Nephron progenitor cell (in vitro differentiated cells): Measurements from ENCODE around the gene RPL3.
A peak's percentile ranks its signal among the peaks of the same experiment; 100 is the strongest.

Experiments
- DNase-seq: peaks from one replicate; pipeline ENCODE4 v3.0.0; 2021
- H3K27ac Mint-ChIP-seq: 2 replicates; pipeline ENCODE4 v1.8.0; 2021; ENCODE audit warnings: mild to moderate bottlenecking, moderate library complexity, mixed read lengths
- H3K27me3 Mint-ChIP-seq: 2 replicates; pipeline ENCODE4 v1.8.0; 2021; ENCODE audit warnings: mild to moderate bottlenecking, low read depth, mixed read lengths; ENCODE audit not compliant: poor library complexity
- H3K36me3 Mint-ChIP-seq: 2 replicates; pipeline ENCODE4 v1.8.0; 2021; ENCODE audit warnings: low read depth, mixed read lengths
- H3K4me1 Mint-ChIP-seq: 2 replicates; pipeline ENCODE4 v1.8.0; 2021; ENCODE audit warnings: mixed read lengths
- H3K4me3 Mint-ChIP-seq: 2 replicates; pipeline ENCODE4 v1.8.0; 2021; ENCODE audit warnings: mild to moderate bottlenecking, moderate library complexity, mixed read lengths
- H3K9me3 Mint-ChIP-seq: 2 replicates; pipeline ENCODE4 v1.8.0; 2021; ENCODE audit warnings: mild to moderate bottlenecking, moderate library complexity, mixed read lengths
- CTCF ChIP-seq: fragments of 200-600 bp; sonication (generic); IDR thresholded peaks from 2 replicates; pipeline ENCODE4 v1.5.0; 2021; ENCODE audit warnings: antibody characterized with exemption

Gene RPL3

GRCh38 chr22:39312410-39312809 lies 7.0 kb downstream of the RPL3 start:
- peaks cover 67% of the 10 kb centered on the region for H3K36me3 Mint-ChIP-seq
- H3K27me3 Mint-ChIP-seq = peaks cover 7% of the 10 kb centered on the region
- DNase-seq = no peak
- no peaks in the 10 kb centered on the region for H3K9me3 Mint-ChIP-seq
- no peak for TF ChIP-seq CTCF
- H3K4me1 Mint-ChIP-seq = peaks cover 56% of the 10 kb centered on the region
- no peak overlapping the region for H3K27ac Mint-ChIP-seq
- no peak overlapping the region for H3K4me3 Mint-ChIP-seq

DNA sequence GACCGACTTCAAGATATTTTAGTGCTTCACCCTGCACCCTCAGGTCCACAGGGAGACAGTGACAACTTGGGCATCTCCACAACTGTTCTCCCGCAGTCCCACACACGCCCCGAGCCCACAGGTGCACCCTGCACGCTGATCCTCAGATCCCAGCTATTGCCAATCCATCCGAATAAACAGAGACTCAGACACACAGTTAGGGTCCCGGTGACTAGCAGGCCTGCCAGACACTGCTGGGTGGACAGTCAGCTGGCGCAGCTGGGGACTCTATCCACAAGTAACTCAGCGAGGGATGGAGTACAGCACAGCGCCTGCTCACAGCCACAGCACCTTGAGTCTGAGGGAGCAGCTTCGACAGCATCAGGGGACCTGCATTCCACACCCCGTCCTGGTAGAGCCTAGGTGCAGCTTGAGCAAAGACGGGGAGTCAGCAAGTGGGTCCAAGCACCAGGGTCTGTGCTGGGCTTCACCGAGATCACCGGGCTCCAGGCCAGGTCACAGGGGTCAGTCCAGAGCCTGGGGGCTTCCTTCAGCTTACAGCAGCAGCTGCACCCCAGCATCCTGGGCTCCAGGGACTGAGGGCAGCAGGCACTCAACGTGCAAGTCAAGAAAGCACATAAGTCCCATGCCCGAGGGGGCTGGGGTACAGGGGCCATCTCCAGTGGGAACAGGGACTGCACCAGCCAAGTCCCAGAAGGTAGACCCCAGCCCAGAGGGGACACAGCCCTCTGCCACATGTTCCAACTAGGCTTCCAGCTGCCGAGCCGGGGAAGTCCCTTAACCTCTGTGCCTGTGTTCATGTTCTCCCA lies 7.6 kb downstream of the RPL3 start:
- H3K27me3 Mint-ChIP-seq = peaks cover 7% of the 10 kb centered on the region
- no peak for DNase-seq
- TF ChIP-seq CTCF = no peak
- H3K36me3 Mint-ChIP-seq = peaks cover 61% of the 10 kb centered on the region
- H3K4me1 Mint-ChIP-seq = peaks cover 50% of the 10 kb centered on the region
- H3K4me3 Mint-ChIP-seq = no peak overlapping the region
- peak overlapping the region; percentile 36 for H3K27ac Mint-ChIP-seq
- H3K9me3 Mint-ChIP-seq = no peaks in the 10 kb centered on the region

GRCh38 chr22:39309881-39310714 lies 9.3 kb downstream of the RPL3 start:
- peaks cover 39% of the 10 kb centered on the region for H3K4me1 Mint-ChIP-seq
- H3K27ac Mint-ChIP-seq = peak overlapping the region; percentile 93
- H3K27me3 Mint-ChIP-seq = peaks cover 7% of the 10 kb centered on the region
- no peaks in the 10 kb centered on the region for H3K9me3 Mint-ChIP-seq
- no peak for TF ChIP-seq CTCF
- peaks cover 55% of the 10 kb centered on the region for H3K36me3 Mint-ChIP-seq
- peak overlapping the region; percentile 5 for H3K4me3 Mint-ChIP-seq
- no peak for DNase-seq

- TF ChIP-seq CTCF = no peak
- Mint-ChIP-seq H3K27ac (peak overlapping the region; percentile 42), H3K36me3 (peaks cover 48% of the 10 kb centered on the region), H3K4me1 (peaks cover 33% of the 10 kb centered on the region), H3K4me3 (no peak overlapping the region), H3K9me3 (no peaks in the 10 kb centered on the region), H3K27me3 (peaks cover 7% of the 10 kb centered on the region)
- no peak for DNase-seq
These were observed 10.0 kb downstream of the RPL3 start for GRCh38 chr22:39309364-39309861.

GRCh38 chr22:39308614-39309363 lies 10.6 kb downstream of the RPL3 start:
- H3K9me3 Mint-ChIP-seq = no peaks in the 10 kb centered on the region

More at GRCh38 chr22:39308614-39309363, 10.6 kb downstream of the RPL3 start:
- H3K27me3 Mint-ChIP-seq = peaks cover 7% of the 10 kb centered on the region
- peaks cover 29% of the 10 kb centered on the region for H3K4me1 Mint-ChIP-seq
- no peak for DNase-seq
- H3K4me3 Mint-ChIP-seq = no peak overlapping the region
- H3K27ac Mint-ChIP-seq = peak overlapping the region; percentile 42
- TF ChIP-seq CTCF = no peak
- H3K36me3 Mint-ChIP-seq = peaks cover 42% of the 10 kb centered on the region
